Mesenchymal stem cell (in vitro differentiated cells and primary cell): ENCODE measurements around the gene SIDT2.

Experiments
- DNase-seq: peaks from one replicate; pipeline ENCODE4 v3.0.0-alpha.2; 2013
- H2AFZ ChIP-seq: one replicate; pipeline ENCODE4 v1.6.1; 2013; ENCODE audit warnings: low read depth, mild to moderate bottlenecking, control low read depth, inconsistent platforms, low read length, moderate library complexity
- H2AK5ac ChIP-seq: 2 replicates; pipeline ENCODE4 v1.6.1; 2013; ENCODE audit warnings: low read length, moderate library complexity, mild to moderate bottlenecking, inconsistent platforms; ENCODE audit not compliant: severe bottlenecking
- H2BK120ac ChIP-seq: one replicate; pipeline ENCODE4 v1.6.1; 2013; ENCODE audit warnings: low read depth, mild to moderate bottlenecking, inconsistent platforms, low read length, moderate library complexity
- H2BK12ac ChIP-seq, 2 experiments: one replicate each; pipeline ENCODE4 v1.6.1; 2013; ENCODE audit warnings: inconsistent platforms in 2 of 2, low read length in 2 of 2, mild to moderate bottlenecking in 2 of 2, moderate library complexity in 2 of 2, control low read depth in 1 of 2
- H2BK15ac ChIP-seq: one replicate; pipeline ENCODE4 v1.6.1; 2013; ENCODE audit warnings: mild to moderate bottlenecking, low read depth, inconsistent platforms; ENCODE audit not compliant: poor library complexity, severe bottlenecking
- H2BK5ac ChIP-seq: 2 replicates; pipeline ENCODE4 v1.6.1; 2013; ENCODE audit warnings: low read depth, mild to moderate bottlenecking, low read length, control low read depth, inconsistent platforms; ENCODE audit not compliant: poor library complexity, severe bottlenecking
- H3K14ac ChIP-seq, 2 experiments: one replicate each; pipeline ENCODE4 v1.6.1; 2013; ENCODE audit warnings: inconsistent platforms in 2 of 2, low read length in 2 of 2, control low read depth in 1 of 2, mild to moderate bottlenecking in 1 of 2, moderate library complexity in 1 of 2
- H3K18ac ChIP-seq, 2 experiments: one replicate each; pipeline ENCODE4 v1.6.1; 2013; ENCODE audit warnings: inconsistent platforms in 2 of 2, low read length in 2 of 2, control low read depth in 1 of 2, low read depth in 1 of 2, mild to moderate bottlenecking in 1 of 2
- H3K23ac ChIP-seq, 2 experiments: one replicate each; pipeline ENCODE4 v1.6.1; 2013; ENCODE audit warnings: inconsistent platforms in 2 of 2, low read length in 2 of 2, mild to moderate bottlenecking in 2 of 2, moderate library complexity in 2 of 2, control low read depth in 1 of 2
- H3K27ac ChIP-seq: 2 replicates; pipeline ENCODE4 v1.5.1; 2013; ENCODE audit warnings: mild to moderate bottlenecking, moderate library complexity, low read length, control low read depth, inconsistent platforms; ENCODE audit not compliant: poor library complexity, severe bottlenecking
- H3K27me3 ChIP-seq, 2 experiments: 2 replicates each; pipeline versions ENCODE4 v1.6.1 to v1.7.0; 2013; ENCODE audit warnings: low read length in 2 of 2, mild to moderate bottlenecking in 2 of 2, moderate library complexity in 2 of 2, control low read depth in 1 of 2, inconsistent platforms in 1 of 2; ENCODE audit not compliant: control insufficient read depth in 1 of 2, insufficient read depth in 1 of 2
- H3K36me3 ChIP-seq, 2 experiments: 2 replicates each; pipeline versions ENCODE4 v1.6.1 to v1.7.0; 2013; ENCODE audit warnings: low read length in 2 of 2, control low read depth in 1 of 2, inconsistent platforms in 1 of 2, low read depth in 1 of 2, mild to moderate bottlenecking in 1 of 2; ENCODE audit not compliant: insufficient read depth in 2 of 2, control insufficient read depth in 1 of 2
- H3K4ac ChIP-seq, 2 experiments: one replicate each; pipeline ENCODE4 v1.6.1; 2013; ENCODE audit warnings: inconsistent platforms in 2 of 2, low read length in 2 of 2, mild to moderate bottlenecking in 2 of 2, moderate library complexity in 2 of 2, control low read depth in 1 of 2, low read depth in 1 of 2
- H3K4me1 ChIP-seq: 2 replicates; pipeline ENCODE4 v1.6.1; 2013; ENCODE audit warnings: low read depth, low read length, control low read depth; ENCODE audit not compliant: control insufficient read depth, insufficient read depth
- H3K4me2 ChIP-seq: 2 replicates; pipeline ENCODE4 v1.6.1; 2013; ENCODE audit warnings: low read length, mild to moderate bottlenecking, inconsistent platforms; ENCODE audit not compliant: poor library complexity, severe bottlenecking
- H3K4me3 ChIP-seq, 2 experiments: 2 replicates each; pipeline versions ENCODE4 v1.5.1 to v1.7.0; 2013; ENCODE audit warnings: low read length in 2 of 2, mild to moderate bottlenecking in 2 of 2, control low read depth in 1 of 2, low read depth in 1 of 2; ENCODE audit not compliant: insufficient read depth in 1 of 2
- H3K79me1 ChIP-seq: replicated peaks from 2 replicates; pipeline ENCODE4 v1.6.1; 2013; ENCODE audit warnings: mild to moderate bottlenecking, control low read depth, low read length, inconsistent platforms; ENCODE audit not compliant: poor library complexity, severe bottlenecking
- H3K9ac ChIP-seq: 2 replicates; pipeline ENCODE4 v1.7.0; 2013; ENCODE audit warnings: mild to moderate bottlenecking, low read length, moderate library complexity
- H3K9me3 ChIP-seq: 2 replicates; pipeline ENCODE4 v1.7.0; 2013; ENCODE audit warnings: mild to moderate bottlenecking, low read length; ENCODE audit not compliant: control insufficient read depth
- H4K8ac ChIP-seq: one replicate; pipeline ENCODE4 v1.6.1; 2013; ENCODE audit warnings: inconsistent platforms, mild to moderate bottlenecking, low read length, moderate library complexity
- H4K91ac ChIP-seq: one replicate; pipeline ENCODE4 v1.6.1; 2013; ENCODE audit warnings: mild to moderate bottlenecking, low read length, inconsistent platforms
- WGBS: methylation state at CpG from one replicate; pipeline ENCODE4 v1.1.7; 2013; ENCODE audit warnings: mixed read lengths; 5-methylcytosine and 5-hydroxymethylcytosine counted together

Gene SIDT2

GRCh38 chr11:117222991-117223740 lies 44.6 kb downstream of the SIDT2 start:
- H3K4me2 ChIP-seq = no peak overlapping the region
- no peak overlapping the region for H3K4me3 ChIP-seq
- H3K4me1 ChIP-seq = peaks cover 7% of the 10 kb centered on the region
- no peak overlapping the region for H4K91ac ChIP-seq
- no peak overlapping the region for H4K8ac ChIP-seq
- no peak overlapping the region for H3K27ac ChIP-seq
- no peak overlapping the region for H2BK5ac ChIP-seq
- no peak overlapping the region for H3K4ac ChIP-seq
- H2AK5ac ChIP-seq = no peak overlapping the region
- peaks cover 71 to 75% of the 10 kb centered on the region in 2 experiments for H3K36me3 ChIP-seq
- no peak overlapping the region for H3K9ac ChIP-seq
- H3K79me1 ChIP-seq = peaks cover 12% of the 10 kb centered on the region
- no peak overlapping the region for H2BK120ac ChIP-seq
- no peaks in the 10 kb centered on the region for H3K9me3 ChIP-seq
- H3K23ac ChIP-seq = no peak overlapping the region
- no peaks in the 10 kb centered on the region for H3K27me3 ChIP-seq
- DNase-seq = no peak
- no peak overlapping the region for H3K18ac ChIP-seq
- H3K14ac ChIP-seq = no peak overlapping the region
- H2BK15ac ChIP-seq = no peak overlapping the region
- H2BK12ac ChIP-seq = no peak overlapping the region
- H2AFZ ChIP-seq = no peak overlapping the region
- 98% methylated on average over 14 of the region's 14 CpGs for WGBS

- H2BK15ac ChIP-seq = no peak overlapping the region
- no peak overlapping the region for H2BK120ac ChIP-seq
- H2BK12ac ChIP-seq = no peak overlapping the region
- no peak overlapping the region for H2BK5ac ChIP-seq
- H3K27me3 ChIP-seq = no peaks in the 10 kb centered on the region
- H3K14ac ChIP-seq = no peak overlapping the region
- DNase-seq = no peak
- peaks cover 69 to 73% of the 10 kb centered on the region in 2 experiments for H3K36me3 ChIP-seq
- H3K23ac ChIP-seq = no peak overlapping the region
- no peak overlapping the region for H3K18ac ChIP-seq
- H3K4me3 ChIP-seq = no peak overlapping the region
- H2AK5ac ChIP-seq = no peak overlapping the region
- H3K4me1 ChIP-seq = peaks cover 5% of the 10 kb centered on the region
- no peak overlapping the region for H3K4me2 ChIP-seq
- H4K91ac ChIP-seq = no peak overlapping the region
- H3K9ac ChIP-seq = no peak overlapping the region
- H3K27ac ChIP-seq = no peak overlapping the region
- peaks cover 14% of the 10 kb centered on the region for H3K79me1 ChIP-seq
- H2AFZ ChIP-seq = no peak overlapping the region
- 83% methylated on average over 15 of the region's 17 CpGs for WGBS
- H3K4ac ChIP-seq = no peak overlapping the region
- no peaks in the 10 kb centered on the region for H3K9me3 ChIP-seq
- H4K8ac ChIP-seq = no peak overlapping the region
Observed at GRCh38 chr11:117223741-117224689, 45.5 kb downstream of the SIDT2 start.

- Histone ChIP-seq H3K23ac (no peak overlapping the region), H4K91ac (no peak overlapping the region), H3K9ac (no peak overlapping the region), H3K4ac (no peak overlapping the region), H3K9me3 (no peaks in the 10 kb centered on the region), H2BK12ac (no peak overlapping the region), H3K4me3 (no peak overlapping the region), H2BK15ac (no peak overlapping the region), H3K18ac (no peak overlapping the region), H4K8ac (no peak overlapping the region), H3K14ac (no peak overlapping the region), H2AK5ac (no peak overlapping the region), H3K27ac (no peak overlapping the region), H2AFZ (no peak overlapping the region), H3K4me1 (peaks cover 5% of the 10 kb centered on the region), H3K79me1 (peaks cover 18% of the 10 kb centered on the region), H2BK120ac (no peak overlapping the region), H3K4me2 (no peak overlapping the region), H3K36me3 (peaks cover 66 to 67% of the 10 kb centered on the region in 2 experiments), H3K27me3 (no peaks in the 10 kb centered on the region), H2BK5ac (no peak overlapping the region)
- DNase-seq = no peak
- WGBS = 97% methylated on average over 8 of the region's 9 CpGs
Observed at GRCh38 chr11:117225553-117226170, 47.1 kb downstream of the SIDT2 start.
